B cell (primary cell): ENCODE measurements around the gene C10orf90.

Source experiments
- EZH2 ChIP-seq: IDR thresholded peaks from 2 replicates; pipeline ENCODE4 v1.6.1; 2012; ENCODE audit warnings: borderline replicate concordance, low read depth, mild to moderate bottlenecking, moderate library complexity, low read length; ENCODE audit not compliant: insufficient read depth, poor library complexity, severe bottlenecking
- TF ChIP-seq, protein P1 (sequence below): fragments of 200-600 bp; IDR thresholded peaks from one replicate; pipeline ENCODE4 v1.8.0; 2022; ENCODE audit warnings: antibody characterized with exemption, mild to moderate bottlenecking

DNA sequence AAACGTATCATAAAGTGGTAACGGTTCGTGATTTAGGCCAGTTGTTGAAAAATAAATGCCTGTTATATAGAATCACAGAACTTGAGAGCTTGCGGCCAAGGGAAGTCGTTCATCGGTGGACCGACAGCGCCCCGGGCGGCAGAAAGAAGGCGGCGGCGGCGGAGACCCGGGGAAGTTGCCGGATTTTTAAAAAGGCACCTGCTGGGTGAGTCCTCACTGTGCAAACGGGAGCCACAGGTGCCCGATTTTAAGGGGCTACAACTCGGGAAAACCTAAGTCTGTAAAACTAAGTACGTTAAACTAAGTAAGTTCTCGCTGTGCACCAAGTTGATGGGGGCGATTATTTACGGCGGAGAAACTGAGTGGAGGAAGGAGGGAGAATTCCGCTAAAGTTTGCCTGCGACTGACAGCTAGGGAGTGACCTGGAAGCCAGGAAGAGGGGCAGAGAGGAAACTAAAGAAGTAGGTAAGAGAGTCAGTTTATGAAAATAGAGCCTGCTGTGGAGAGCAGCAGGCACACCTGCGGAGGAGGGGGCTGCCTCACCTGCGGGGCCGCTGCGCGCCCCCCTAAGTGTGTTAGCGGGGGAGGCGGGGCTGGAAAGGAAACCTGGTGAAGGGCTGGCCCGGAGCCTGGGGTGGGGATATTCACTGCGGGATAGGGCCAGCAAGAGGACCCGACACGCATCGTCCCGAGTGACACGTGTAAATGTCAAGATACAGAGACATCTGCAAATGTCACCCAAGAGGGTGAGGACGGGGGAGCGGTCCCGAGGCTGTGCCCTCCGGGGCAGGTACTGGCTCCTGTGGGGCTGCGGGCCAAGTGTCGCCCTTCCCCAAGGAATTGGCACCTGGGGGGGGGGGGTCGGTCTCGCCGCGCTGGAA lies 283.2 kb downstream of the C10orf90 start:
- TF ChIP-seq, protein P1, sequence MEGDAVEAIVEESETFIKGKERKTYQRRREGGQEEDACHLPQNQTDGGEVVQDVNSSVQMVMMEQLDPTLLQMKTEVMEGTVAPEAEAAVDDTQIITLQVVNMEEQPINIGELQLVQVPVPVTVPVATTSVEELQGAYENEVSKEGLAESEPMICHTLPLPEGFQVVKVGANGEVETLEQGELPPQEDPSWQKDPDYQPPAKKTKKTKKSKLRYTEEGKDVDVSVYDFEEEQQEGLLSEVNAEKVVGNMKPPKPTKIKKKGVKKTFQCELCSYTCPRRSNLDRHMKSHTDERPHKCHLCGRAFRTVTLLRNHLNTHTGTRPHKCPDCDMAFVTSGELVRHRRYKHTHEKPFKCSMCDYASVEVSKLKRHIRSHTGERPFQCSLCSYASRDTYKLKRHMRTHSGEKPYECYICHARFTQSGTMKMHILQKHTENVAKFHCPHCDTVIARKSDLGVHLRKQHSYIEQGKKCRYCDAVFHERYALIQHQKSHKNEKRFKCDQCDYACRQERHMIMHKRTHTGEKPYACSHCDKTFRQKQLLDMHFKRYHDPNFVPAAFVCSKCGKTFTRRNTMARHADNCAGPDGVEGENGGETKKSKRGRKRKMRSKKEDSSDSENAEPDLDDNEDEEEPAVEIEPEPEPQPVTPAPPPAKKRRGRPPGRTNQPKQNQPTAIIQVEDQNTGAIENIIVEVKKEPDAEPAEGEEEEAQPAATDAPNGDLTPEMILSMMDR, result peak; percentile 16
- TF ChIP-seq EZH2, result no peak
